Activated naive CD4-positive, alpha-beta T cell treated with anti-CD3 and anti-CD28 coated beads, Interleukin-2, amount 10 ng/mL, durations not matched to agents 7 days and 5 days (primary cell): ENCODE results near the gene KLF15.

ENCODE experiments used
- CTCF ChIA-PET: fragments of 350-600 bp; sonication (Branson Sonifier 250); formaldehyde crosslinking; loops from one replicate; lab custom pipeline; 2021; ENCODE audit warnings: antibody characterized with exemption; lab: Charles Lee
- DNase-seq: peaks from one replicate; pipeline ENCODE4 v3.0.0-alpha.2; 2020
- H3K27ac Mint-ChIP-seq: one replicate; pipeline ENCODE4 v1.8.0; 2021; ENCODE audit warnings: mild to moderate bottlenecking, moderate library complexity, mixed read lengths
- H3K27me3 Mint-ChIP-seq: one replicate; pipeline ENCODE4 v1.8.0; 2021; ENCODE audit warnings: mild to moderate bottlenecking, mixed read lengths
- H3K36me3 Mint-ChIP-seq: one replicate; pipeline ENCODE4 v1.8.0; 2021; ENCODE audit warnings: mixed read lengths
- H3K4me1 Mint-ChIP-seq: one replicate; pipeline ENCODE4 v1.8.0; 2021; ENCODE audit warnings: mixed read lengths
- H3K4me3 Mint-ChIP-seq: one replicate; pipeline ENCODE4 v1.8.0; 2021; ENCODE audit warnings: mild to moderate bottlenecking, moderate library complexity, mixed read lengths
- H3K9me3 Mint-ChIP-seq: one replicate; pipeline ENCODE4 v1.8.0; 2021; ENCODE audit warnings: mixed read lengths

The KLF15 gene

DNA sequence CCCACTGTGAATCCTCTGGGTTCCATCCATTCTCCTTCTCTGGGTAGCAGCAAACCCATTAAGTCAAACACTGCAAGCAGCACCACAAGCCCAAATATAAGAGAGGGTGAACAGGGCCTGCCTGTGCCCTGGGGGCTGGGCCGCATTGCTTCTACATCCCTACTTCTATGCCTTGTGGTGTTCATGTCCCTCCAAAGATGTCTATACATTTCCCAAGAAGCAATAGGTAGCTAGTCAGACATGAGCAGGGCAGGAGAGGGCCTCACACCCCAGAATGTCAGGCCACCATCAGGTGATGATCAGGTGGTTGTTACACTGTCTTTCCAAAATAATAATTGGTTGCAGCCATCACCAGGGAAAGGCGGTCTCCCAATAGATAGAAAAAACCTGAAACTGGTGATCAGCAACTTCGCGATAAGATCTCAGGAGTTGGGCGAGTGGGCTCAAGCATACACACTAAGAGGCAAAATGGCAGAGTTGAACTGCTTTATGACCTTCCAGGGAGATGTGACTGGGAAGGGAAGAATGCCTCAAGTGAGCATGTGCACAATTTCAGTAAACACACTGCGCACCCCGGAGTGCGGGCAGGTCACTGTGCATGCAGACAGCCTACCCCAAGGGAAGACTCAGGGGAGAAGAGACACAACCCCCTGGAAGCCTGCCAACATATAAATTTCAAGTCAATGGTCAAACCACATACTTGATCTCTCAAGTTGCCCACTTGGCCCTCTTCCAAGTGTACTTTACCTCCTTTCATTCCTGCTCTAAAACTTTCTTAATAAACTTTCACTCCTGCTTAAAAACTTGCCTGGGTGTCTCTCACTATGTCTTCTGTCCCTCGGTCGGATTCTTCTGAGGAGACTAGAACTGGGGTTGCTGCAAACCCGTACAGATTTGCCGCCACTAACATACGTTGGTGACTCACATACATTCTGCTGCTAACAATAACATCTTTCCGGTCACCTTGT, 39.9 kb downstream of the KLF15 start:
- no peak for DNase-seq
- Mint-ChIP-seq H3K36me3 (no peaks in the 10 kb centered on the region), H3K9me3 (no peaks in the 10 kb centered on the region), H3K4me3 (no peak overlapping the region), H3K4me1 (no peaks in the 10 kb centered on the region), H3K27me3 (peaks cover 7% of the 10 kb centered on the region), H3K27ac (no peak overlapping the region)
- CTCF ChIA-PET: no interaction called here

DNA sequence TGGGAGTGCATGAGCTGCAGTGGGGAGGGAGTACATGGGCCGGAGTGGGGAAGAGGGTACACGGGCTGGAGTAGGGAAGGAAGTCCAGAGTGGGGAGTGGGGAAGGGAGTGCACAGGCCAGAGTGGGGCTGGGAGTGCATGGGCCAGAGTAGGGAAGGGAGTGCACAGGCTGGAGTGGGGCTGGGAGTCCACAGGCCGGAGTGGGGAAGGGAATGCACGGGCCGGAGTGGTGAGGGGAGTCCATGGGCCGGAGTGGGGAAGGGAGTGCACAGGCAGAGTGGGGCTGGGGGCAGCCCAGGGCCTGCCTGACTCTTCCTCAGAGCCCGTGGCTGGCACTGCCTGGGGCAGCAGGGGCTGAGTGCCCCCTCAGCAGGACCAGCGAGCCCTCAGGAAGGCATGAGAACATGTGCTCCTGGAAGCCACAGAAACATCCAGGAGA, 40.7 kb downstream of the KLF15 start:
- H3K4me1 Mint-ChIP-seq: no peaks in the 10 kb centered on the region
- CTCF ChIA-PET: no interaction called here

DNA sequence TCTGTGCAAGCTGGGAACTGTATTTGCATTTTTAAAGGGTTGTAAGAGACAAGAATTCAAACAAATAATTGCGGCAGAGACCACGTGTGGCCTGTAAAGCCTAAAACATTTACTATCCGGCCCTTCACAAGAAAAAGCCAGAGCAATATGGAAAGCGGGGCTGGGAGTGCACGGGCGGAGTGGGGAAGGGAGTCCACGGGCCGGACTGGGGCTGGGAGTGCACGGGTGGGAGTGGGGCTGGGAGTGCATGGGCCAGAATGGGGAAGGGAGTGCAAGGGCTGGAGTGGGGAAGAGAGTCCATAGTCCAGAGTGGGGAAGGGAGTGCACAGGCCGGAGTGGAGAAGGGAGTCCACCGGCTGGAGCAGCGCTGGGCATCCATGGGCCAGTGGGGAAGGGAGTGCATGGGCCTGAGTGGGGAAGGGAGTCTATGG, 41.2 kb downstream of the KLF15 start:
- CTCF ChIA-PET: no interaction called here
- Mint-ChIP-seq H3K4me1 (no peaks in the 10 kb centered on the region), H3K36me3 (no peaks in the 10 kb centered on the region), H3K27ac (no peak overlapping the region), H3K4me3 (no peak overlapping the region), H3K9me3 (no peaks in the 10 kb centered on the region), H3K27me3 (peaks cover 8% of the 10 kb centered on the region)
- no peak for DNase-seq

More for the DNA sequence above, 40.7 kb downstream of the KLF15 start:
- Mint-ChIP-seq H3K27me3 (peaks cover 7% of the 10 kb centered on the region), H3K36me3 (no peaks in the 10 kb centered on the region), H3K27ac (no peak overlapping the region), H3K4me3 (no peak overlapping the region), H3K9me3 (no peaks in the 10 kb centered on the region)
- DNase-seq: no peak

DNA sequence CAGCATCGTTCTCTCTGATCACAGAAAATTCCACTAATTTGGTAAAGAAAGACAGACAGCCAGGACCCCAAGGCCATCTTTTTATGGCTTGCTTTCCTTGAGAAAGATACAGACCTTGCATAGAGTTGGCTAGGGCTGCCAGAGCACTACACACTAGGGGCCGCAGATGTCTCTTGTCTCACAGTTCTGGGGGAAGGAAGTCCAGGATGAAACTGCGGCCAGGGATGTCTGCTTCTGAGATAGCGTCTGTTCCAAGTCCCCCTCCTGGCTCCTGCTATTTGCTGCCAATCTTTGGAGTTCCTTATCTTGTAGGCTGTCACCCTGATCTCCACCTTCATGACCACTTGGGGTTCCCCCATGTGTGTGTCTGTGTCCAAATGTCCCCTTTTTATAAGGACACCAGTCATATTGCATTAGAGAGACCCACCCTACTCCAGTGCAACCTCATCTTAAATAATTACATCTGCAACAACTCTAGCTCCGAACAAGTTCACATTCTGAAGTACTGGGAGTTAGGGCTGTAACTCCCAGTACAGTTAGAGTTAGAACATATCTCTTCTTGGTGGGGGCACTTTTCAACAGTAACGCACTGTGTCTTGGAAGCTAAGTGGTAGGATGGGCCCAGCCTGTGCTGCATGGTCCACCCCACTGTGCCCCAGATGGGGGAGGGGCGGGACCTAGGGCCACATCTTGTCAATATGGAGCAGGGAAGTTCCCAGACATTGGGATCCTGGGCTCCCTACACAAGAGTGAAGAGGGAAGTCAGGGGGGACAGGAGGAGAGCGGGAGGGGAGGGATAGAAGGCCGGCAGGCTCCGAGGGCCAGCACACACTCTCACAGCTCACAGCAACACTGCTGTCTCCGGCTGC, 42.2 kb downstream of the KLF15 start:
- CTCF ChIA-PET: no interaction called here
- H3K4me3 Mint-ChIP-seq: no peak overlapping the region
- no peaks in the 10 kb centered on the region for H3K4me1 Mint-ChIP-seq
- H3K36me3 Mint-ChIP-seq: no peaks in the 10 kb centered on the region
- no peaks in the 10 kb centered on the region for H3K9me3 Mint-ChIP-seq
- no peak overlapping the region for H3K27ac Mint-ChIP-seq
- H3K27me3 Mint-ChIP-seq: peaks cover 4% of the 10 kb centered on the region
- no peak for DNase-seq

DNA sequence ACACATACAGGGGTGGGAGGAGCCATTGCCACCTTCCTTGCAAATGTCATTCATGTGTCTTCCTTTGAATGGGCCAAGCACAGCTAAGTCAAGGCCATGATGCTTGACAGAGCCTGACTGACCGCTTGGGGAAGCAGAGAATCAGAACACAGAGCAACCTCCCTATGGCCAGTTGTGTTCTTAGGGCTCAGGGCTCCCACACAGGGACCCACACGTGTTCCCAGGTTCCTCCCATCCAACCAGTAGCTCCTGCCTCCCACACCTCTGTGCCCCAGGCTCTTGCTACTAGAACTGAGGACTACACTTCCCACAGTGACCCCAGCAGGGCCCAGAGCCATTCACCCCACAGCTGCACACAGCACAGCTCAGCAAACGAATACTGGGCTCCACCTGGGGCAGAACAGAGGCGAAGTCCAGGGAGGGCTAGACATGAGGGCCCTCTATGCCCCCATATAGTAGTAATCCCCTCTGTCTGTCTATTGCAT, 42.9 kb downstream of the KLF15 start:
- Mint-ChIP-seq H3K4me1 (no peaks in the 10 kb centered on the region), H3K9me3 (no peaks in the 10 kb centered on the region), H3K27me3 (peaks cover 4% of the 10 kb centered on the region), H3K4me3 (no peak overlapping the region), H3K36me3 (no peaks in the 10 kb centered on the region), H3K27ac (no peak overlapping the region)
- CTCF ChIA-PET: no interaction called here
- no peak for DNase-seq

DNA sequence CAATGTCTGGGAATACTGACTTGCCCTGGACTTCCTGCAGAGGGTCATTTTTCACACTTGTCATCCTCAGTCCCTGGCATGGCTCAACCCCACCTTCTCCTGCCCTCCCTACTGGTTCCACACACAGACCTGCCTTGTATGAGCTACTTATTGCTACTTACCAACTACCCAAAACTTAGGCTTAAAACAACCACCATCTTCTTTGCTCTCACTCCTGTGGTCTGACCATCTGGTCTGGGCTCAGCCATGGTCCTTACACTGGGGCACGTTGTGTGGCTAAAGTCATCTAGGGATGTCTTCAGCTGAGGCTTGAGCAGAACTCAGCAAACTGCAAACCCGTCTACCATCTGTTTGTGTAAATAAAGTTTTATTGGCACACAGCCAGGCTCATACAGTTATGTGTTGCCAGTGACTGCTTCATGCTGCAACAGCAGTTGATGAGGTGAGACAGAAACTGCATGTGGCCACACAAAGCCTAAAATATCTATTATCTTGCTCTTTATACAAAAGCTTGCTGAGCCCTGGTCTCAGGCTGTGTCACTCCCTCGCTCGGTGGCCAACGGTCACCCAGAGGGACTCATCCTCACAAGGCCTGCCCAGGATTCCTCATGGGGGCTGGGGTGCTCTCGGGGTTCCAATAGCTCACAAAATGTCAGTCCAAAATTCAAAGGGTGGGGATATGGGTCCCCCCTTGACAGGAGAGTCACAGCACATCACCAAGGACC, 43.5 kb downstream of the KLF15 start:
- Mint-ChIP-seq H3K4me1 (no peaks in the 10 kb centered on the region), H3K4me3 (no peak overlapping the region), H3K27me3 (peaks cover 5% of the 10 kb centered on the region), H3K27ac (no peak overlapping the region), H3K36me3 (no peaks in the 10 kb centered on the region), H3K9me3 (no peaks in the 10 kb centered on the region)
- CTCF ChIA-PET: no interaction called here
- no peak for DNase-seq

DNA sequence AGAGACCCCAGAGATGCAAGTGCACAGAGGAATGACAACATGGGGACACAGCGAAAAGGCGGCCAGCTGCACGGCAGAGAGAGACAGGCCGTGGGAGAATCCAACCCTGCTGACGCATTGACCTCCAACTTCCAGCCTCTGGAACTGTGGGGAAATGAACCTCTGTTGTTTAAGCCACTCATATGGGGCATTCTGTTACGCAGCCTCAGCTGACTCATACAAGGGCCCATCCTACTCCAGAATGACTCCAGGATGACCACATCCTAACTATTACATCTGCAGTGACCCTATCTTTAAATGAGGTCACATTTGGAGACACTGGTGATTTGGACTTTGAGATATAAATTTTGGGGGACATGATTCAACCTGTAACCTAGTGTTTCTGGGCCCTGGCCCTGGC, 44.0 kb downstream of the KLF15 start:
- Mint-ChIP-seq H3K9me3 (no peaks in the 10 kb centered on the region), H3K4me1 (no peaks in the 10 kb centered on the region), H3K27me3 (peaks cover 7% of the 10 kb centered on the region), H3K27ac (no peak overlapping the region), H3K36me3 (no peaks in the 10 kb centered on the region), H3K4me3 (no peak overlapping the region)
- DNase-seq: no peak
- CTCF ChIA-PET: no interaction called here

DNA sequence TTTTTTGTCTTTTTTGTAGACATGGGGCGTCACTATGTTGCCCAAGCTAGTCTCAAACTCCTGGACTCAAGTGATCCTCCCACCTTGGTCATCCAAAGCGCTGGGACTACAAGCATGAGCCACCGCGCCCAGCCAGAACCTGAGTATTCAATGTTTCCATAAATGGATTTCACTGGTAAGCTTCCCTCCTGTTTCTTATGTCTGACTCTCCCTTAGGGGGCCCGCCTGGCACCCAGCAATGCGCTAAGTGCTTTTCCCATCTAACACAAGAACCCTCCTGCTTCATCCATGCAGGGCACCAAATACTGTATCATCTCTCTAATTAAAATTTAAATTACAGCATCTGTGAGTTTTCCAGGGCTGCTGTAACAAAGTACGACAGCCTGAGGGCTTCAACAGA, 44.9 kb downstream of the KLF15 start:
- Mint-ChIP-seq H3K36me3 (no peaks in the 10 kb centered on the region), H3K4me3 (no peak overlapping the region), H3K27me3 (peaks cover 7% of the 10 kb centered on the region), H3K4me1 (no peaks in the 10 kb centered on the region), H3K9me3 (no peaks in the 10 kb centered on the region), H3K27ac (no peak overlapping the region)
- no peak for DNase-seq
- CTCF ChIA-PET: no interaction called here

DNA sequence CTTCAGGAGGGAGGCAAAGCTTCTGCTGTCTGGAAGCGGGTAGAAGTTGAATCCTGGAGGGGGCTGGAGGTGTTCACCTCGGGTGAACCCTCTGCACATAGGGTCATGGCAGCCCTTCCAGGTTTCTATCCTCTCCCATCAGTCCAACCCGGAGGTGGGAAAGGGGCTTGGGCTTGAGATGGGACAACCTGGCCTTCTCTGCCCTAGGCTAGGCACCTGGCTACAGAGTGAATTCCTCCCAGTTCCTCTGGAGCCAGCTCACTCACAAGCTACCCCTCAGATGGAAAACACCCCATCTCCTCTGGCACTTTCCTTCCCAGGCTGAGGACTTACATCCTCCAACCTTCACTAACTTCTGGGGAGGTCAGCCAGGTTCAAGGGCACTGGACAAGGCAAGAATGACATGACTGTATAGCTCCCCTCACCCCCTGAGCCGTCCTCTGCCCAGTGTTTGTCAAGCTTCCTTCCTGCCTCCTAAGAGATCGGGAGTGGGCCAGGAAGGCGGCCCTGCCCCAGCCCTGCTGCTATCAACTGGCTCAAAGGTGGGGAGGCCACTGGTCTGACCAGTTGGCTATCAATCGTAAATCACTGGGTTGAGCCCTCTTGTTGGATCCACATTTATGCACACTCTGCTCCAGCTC, 45.8 kb downstream of the KLF15 start:
- H3K27me3 Mint-ChIP-seq: peaks cover 15% of the 10 kb centered on the region
- H3K9me3 Mint-ChIP-seq: no peaks in the 10 kb centered on the region
- DNase-seq: no peak
- H3K36me3 Mint-ChIP-seq: no peaks in the 10 kb centered on the region
- H3K4me3 Mint-ChIP-seq: no peak overlapping the region
- H3K4me1 Mint-ChIP-seq: no peaks in the 10 kb centered on the region
- no peak overlapping the region for H3K27ac Mint-ChIP-seq
- CTCF ChIA-PET: no interaction called here

DNA sequence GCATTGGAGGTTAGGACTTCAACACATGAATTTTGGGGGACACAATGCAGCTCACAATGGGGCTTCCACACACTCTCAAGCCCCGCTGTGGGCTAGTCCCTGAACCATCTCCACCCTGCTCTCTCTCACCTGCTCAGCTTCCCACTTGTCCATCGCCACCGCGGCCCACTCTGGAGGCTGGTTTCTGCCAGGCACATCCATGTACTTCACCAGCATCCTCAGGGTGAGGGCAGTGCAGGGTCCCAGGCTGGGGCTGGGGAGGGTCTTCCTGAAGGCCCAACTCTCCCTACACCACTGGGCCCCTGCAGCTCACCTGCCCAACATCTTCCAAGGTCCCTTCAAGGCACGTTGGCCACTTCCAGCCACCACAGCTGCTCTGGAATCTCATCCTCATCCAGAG, 46.4 kb downstream of the KLF15 start:
- no peaks in the 10 kb centered on the region for H3K9me3 Mint-ChIP-seq
- no peak overlapping the region for H3K4me3 Mint-ChIP-seq
- no peaks in the 10 kb centered on the region for H3K4me1 Mint-ChIP-seq
- peaks cover 15% of the 10 kb centered on the region for H3K27me3 Mint-ChIP-seq
- CTCF ChIA-PET: no interaction called here
- H3K36me3 Mint-ChIP-seq: no peaks in the 10 kb centered on the region
- H3K27ac Mint-ChIP-seq: peak overlapping the region; percentile 12
- no peak for DNase-seq

DNA sequence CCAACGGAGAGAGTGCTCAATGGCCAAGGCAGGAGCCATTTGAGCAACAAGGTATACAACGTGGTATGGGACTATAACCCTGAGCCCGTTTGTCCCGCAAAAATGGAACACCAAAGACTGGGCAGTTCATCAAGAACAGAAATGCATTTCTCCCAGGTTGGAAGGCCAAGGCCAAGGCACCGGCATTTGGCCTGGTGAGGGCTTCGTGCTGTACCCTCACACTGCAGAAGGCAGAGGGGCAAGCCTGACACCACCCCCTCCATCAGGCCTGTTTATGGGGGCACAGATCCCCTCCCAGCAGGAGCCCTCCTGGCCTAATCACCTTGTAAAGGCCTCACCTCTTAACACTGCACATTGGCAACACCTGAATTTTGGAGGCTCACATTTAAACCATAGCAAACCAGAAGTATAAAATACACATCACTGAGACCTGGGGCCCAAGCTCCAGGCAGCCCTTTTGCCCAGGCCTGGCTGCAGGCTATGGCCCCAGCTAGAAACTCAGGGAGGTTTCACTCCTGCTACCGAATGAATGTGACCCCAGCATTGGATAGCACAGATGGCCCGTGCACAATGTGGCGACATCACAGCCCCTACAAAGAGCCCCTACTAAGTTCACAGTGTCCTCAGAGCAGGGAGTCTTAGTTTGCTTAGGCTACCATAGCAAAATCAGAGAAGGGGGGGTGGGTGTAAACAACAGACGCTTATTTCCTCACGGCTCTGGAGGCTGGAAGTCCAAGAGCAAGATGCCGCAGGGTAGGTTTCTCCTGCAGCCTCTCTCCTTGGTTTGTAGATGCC, 47.1 kb downstream of the KLF15 start:
- H3K9me3 Mint-ChIP-seq: no peaks in the 10 kb centered on the region
- no peaks in the 10 kb centered on the region for H3K4me1 Mint-ChIP-seq
- H3K27me3 Mint-ChIP-seq: peaks cover 15% of the 10 kb centered on the region
- CTCF ChIA-PET: no interaction called here
- DNase-seq: no peak
- no peak overlapping the region for H3K27ac Mint-ChIP-seq
- no peak overlapping the region for H3K4me3 Mint-ChIP-seq
- no peaks in the 10 kb centered on the region for H3K36me3 Mint-ChIP-seq

DNA sequence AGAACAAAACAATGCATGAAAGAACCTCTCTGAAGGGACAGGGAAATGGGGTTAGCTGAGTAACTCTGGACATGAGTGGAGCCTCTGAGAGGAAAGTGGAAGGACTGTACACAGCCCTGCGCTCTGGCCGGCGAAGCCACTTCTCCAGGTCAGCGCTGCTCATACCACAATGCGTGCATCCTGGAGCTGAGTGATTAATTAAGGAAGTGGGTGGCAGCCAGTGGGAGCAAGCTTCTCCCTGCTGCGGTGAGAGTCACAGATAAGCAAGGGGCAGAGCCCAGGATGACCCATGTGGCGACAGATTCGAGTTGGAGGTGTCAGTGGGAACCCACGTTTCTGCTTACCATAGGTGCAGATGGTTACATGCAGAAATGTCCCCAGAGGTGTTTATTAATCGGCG, 48.0 kb downstream of the KLF15 start:
- H3K27ac Mint-ChIP-seq: no peak overlapping the region
- H3K27me3 Mint-ChIP-seq: peaks cover 15% of the 10 kb centered on the region
- CTCF ChIA-PET: no interaction called here
- no peak for DNase-seq
- no peak overlapping the region for H3K4me3 Mint-ChIP-seq
- H3K9me3 Mint-ChIP-seq: no peaks in the 10 kb centered on the region
- no peaks in the 10 kb centered on the region for H3K4me1 Mint-ChIP-seq
- no peaks in the 10 kb centered on the region for H3K36me3 Mint-ChIP-seq
